Measurements from ENCODE around the gene TANGO6.
"Not testable (repeated sequence)": the region's sequence is repeated elsewhere in the genome, so short reads cannot be mapped to it uniquely, and the experiment has no call there.

TANGO6 gene

GRCh38 chr16:69049603-69050375 lies 206.5 kb downstream of the TANGO6 start:
- DNase-seq (ENCODE audit: low read depth in 1 of 2, low spot score in 1 of 2): no peak

- not testable (repeated sequence) for DNase-seq (ENCODE audit: low read depth in 1 of 2, low spot score in 1 of 2)
Measured at GRCh38 chr16:69051517-69051830, 208.1 kb downstream of the TANGO6 start.

DNA sequence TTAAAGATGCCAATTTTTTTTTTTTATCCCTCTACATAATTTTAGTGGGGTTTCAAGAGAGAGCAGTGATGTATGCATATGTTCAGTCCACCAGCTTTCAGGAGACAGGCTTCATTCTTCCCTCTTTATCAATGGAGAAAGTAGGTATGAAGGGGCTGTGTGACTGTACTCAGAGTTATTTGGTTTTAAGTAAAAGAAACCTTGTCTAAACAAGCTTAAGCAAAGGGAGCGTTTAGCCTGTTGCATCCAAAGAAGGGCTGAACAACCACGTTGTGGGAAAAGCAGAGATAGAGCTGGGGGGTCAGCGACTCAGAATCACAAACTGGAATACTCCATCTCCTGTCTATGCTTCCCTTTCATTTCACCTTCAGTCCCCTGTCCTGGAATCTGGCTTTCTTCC lies 211.7 kb downstream of the TANGO6 start:
- no peak for DNase-seq (ENCODE audit: low read depth in 1 of 2, low spot score in 1 of 2)

DNA sequence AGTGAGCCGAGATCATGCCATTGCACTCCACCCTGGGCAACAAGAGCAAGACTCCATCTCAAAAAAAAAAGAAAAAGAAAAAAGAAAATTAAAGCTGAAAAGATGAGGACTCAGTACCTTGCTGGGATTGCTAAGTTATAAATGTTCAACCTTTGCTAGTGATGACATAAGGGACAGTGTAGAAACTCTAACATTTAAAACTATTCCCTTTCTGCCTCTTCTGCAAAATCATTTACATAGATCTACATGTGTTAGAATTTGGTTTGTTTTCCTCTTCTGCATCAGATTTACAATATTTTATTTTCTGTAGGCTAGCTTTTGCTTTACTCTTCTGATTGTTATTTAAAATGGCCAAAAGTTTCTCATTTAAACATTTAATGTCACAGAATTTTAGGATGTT lies 212.6 kb downstream of the TANGO6 start:
- no peak for DNase-seq (ENCODE audit: low read depth in 1 of 2, low spot score in 1 of 2)

- DNase-seq (ENCODE audit: low read depth in 1 of 2, low spot score in 1 of 2): no peak
Measured at GRCh38 chr16:69056421-69056820, 213.1 kb downstream of the TANGO6 start.

DNA sequence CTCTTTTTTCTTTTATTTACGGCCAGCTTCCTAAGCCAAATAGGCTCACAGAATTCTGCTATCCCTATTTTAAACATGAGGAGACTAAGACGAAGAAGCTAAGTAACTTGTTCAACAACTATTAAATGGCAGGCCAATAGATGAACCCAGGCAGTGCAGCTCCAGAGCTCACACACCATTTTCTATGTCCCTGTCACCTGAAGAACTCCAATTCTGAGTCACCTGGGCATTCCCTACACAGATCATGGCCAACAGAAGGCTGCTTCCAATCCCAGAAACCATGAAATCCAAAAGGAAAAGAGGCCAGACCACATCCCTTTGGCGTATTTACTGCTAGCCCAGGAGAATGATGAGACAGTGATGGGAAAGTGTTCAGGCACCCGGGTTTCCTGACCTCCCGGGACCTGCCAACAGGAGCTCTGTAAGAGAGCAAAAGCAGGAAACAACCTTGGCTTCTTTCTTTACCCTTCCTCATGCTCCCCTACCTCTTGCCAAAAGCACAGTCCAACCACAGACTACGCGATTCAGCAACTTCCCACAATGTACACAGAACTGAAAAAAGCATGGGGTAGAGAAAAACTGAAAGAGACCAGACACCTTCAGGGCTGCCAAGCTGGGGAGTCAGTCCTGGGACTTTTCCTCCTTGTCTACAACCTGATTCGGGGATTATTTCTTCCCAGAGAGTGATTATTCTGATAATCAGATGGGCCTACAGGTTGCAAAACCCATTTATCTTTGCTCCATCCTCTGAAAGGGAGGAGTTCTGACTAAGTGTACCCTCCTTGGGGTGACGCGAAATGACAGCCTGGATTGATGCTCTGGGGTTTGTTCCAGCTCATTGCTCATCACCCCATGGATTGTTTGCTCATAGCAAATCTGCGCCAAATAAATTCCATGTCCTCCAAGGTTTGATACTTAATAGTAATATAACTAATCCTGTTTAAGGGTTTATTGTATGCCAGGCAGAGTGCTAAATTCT lies 214.4 kb downstream of the TANGO6 start:
- no peak for DNase-seq (ENCODE audit: low read depth in 1 of 2, low spot score in 1 of 2)

DNA sequence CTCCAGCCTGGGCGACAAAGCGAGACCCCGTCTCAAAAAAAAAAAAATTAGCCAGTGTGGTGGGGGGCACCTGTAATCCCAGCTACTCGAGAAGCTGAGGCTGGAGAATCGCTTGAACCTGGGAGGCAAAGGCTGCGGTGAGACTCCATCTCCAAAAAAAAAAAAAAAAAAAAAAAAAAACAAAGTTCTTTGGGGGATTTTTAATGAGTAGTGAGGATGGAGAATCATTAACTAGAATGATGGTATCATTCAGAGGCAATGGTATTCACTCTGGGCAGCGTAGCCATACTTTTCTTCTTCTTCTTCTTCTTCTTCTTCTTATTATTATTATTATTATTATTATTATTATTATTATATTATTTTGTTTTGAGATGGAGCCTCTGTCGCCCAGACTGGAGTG lies 220.2 kb downstream of the TANGO6 start:
- not testable (repeated sequence) for DNase-seq (ENCODE audit: low read depth in 1 of 2, low spot score in 1 of 2)

DNA sequence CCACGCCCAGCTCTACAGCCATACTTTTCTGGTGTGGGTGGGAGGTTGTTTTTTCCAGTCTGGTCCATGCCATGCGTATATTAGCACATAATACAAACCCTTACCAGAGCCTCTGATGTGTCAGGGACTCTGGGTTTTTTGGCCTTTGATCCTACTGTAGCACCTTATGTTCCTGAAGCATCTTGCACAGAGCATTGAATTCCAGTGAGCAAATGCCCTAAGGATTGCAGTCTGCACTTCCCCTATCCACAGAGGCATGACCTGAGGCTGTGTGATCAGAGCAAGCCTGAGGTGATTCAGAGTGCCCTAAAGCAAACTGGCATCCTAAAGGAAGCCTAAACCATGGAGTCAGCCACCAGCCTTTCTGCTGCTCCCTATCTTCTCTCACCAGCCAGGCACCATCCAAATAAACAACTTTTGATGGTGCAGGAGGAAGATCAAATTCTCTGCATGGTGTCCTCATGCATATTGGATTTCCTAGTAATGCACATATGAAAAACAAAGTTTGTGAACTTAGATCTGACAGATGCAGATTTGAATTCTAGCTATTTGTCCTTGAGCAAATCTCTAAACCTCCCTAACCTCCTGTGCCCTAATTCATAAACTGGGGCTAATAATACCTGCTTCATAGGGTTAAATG lies 220.9 kb downstream of the TANGO6 start:
- DNase-seq (ENCODE audit: low read depth in 1 of 2, low spot score in 1 of 2): no peak

- DNase-seq (ENCODE audit: low read depth in 1 of 2, low spot score in 1 of 2): no peak
Measured at GRCh38 chr16:69064764-69065313, 221.5 kb downstream of the TANGO6 start.

DNA sequence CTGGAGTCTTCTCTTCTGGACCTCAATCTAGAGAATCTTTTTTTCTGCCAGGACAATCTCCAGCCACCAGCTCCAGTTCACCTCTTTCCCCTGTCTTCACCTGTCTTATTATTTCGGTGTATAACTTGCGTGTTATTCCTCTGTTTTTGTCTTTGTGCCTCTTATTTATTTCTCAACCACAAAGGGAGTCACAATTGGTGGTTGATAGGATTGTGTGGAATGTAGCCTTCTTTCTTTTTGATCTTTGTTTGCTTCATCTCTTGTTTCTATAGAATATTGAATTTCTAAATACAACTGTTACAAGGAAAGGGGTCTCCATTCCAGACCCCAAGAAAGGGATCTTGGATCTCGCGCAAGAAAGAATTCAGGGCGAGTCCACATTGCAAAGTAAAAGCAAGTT lies 226.2 kb downstream of the TANGO6 start:
- DNase-seq (ENCODE audit: low read depth in 1 of 2, low spot score in 1 of 2): no peak

GRCh38 chr16:69071036-69071435 lies 227.7 kb downstream of the TANGO6 start:
- DNase-seq (ENCODE audit: low read depth in 1 of 2, low spot score in 1 of 2): no peak

DNA sequence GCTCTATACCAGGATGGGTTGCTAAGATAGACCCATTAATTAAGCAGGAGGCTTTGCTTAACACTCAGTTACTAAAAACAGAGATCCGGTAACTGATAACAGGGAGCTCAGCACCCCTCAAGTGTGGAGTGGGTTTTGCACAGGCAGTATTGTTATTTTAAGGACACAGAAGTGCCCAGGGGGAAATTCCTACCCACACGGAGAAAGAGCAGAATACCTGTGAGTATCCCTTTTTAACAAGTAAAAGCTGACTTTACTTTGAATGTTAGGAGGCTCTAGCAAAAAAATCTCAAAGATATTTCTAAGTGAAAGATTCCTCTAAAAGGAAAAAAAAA lies 229.3 kb downstream of the TANGO6 start:
- no peak for DNase-seq (ENCODE audit: low read depth in 1 of 2, low spot score in 1 of 2)

GRCh38 chr16:69073181-69073702 lies 229.9 kb downstream of the TANGO6 start:
- DNase-seq (ENCODE audit: low read depth in 1 of 2, low spot score in 1 of 2): no peak

DNA sequence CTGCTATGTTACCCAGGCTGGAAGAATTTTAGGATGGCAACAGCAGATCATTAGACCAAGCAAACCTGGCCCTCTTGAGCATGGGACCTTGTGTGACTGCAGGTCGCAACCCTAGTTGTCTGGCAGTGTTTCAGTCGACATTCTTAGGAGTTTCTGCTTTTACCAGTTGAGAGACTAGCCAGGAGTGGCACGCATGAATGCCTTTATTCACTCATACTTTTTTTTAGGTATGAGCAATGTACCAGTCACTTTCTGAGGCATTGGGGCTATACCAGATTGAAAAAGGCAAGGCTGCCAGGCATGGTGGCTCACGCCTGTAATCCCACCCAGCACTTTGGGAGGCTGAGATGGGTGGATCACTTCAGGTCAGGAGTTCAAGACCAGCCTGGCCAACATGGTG lies 233.9 kb downstream of the TANGO6 start:
- DNase-seq (ENCODE audit: low read depth in 1 of 2, low spot score in 1 of 2): no peak

GRCh38 chr16:69078073-69078472 lies 234.7 kb downstream of the TANGO6 start:
- DNase-seq (ENCODE audit: low read depth in 1 of 2, low spot score in 1 of 2): no peak

- DNase-seq (ENCODE audit: low read depth in 1 of 2, low spot score in 1 of 2): no peak
Measured at GRCh38 chr16:69079697-69080096, 236.4 kb downstream of the TANGO6 start.

DNA sequence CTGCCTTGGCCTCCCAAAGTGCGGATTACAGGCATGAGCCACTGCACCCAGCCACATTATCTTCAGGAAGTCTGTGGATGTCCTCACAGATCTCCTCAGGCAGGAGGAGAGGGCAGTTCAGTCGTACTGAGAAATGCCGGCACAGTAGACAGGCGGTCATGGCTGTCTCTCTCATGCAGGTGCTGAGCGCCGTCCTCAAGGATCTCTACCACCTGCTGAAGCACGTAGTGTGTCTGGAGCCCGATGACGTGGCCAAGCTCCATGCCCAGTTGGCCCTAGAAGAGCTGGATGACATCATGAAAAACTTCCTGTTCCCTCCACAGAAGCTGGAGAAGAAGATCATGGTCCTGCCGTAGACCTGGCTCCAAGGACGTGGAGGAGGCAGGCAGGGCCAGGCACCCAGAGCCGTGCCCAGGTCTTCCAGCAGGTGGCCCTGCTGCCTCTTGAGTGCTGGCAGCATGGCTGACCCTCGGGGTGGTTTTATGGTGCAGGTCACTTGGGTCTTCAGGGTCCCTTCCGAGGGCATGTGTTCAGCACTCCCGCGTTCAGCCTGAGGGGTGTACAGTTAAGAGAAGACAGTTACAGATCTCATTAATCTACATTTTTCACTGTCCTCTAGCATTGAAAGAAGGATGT lies 240.1 kb downstream of the TANGO6 start:
- DNase-seq (ENCODE audit: low read depth in 1 of 2, low spot score in 1 of 2): no peak

GRCh38 chr16:69084289-69084688 lies 241.0 kb downstream of the TANGO6 start:
- no peak for DNase-seq (ENCODE audit: low read depth in 1 of 2, low spot score in 1 of 2)

GRCh38 chr16:69085032-69085695 lies 241.8 kb downstream of the TANGO6 start:
- no peak for DNase-seq (ENCODE audit: low read depth in 1 of 2, low spot score in 1 of 2)

- no peak for DNase-seq (ENCODE audit: low read depth in 1 of 2, low spot score in 1 of 2)
Measured at GRCh38 chr16:69087161-69087581, 243.8 kb downstream of the TANGO6 start.
